Measurements from ENCODE around the gene SLC2A9. TPM values are rescaled to one million over a fixed set of nuclear protein-coding genes. Genes with fewer than 3 reads are reported as not detected.

SLC2A9 gene
- total RNA-seq, 2 donors from 2014 or later = 9.8 to 15.3 TPM

GRCh38 chr4:9867751-9868425, 153.4 kb downstream of the SLC2A9 start:
- DNase-seq (ENCODE audit: low spot score) = no peak
- intact Hi-C loops (cut with DNase I) = no loop called here
- 84% methylated on average over 11 of the region's 11 CpGs for WGBS

GRCh38 chr4:9866931-9867330, 154.4 kb downstream of the SLC2A9 start:
- Histone ChIP-seq H3K36me3 (no peaks in the 10 kb centered on the region), H3K4me1 (replicated peaks) (no peaks in the 10 kb centered on the region), H3K27ac (no peak overlapping the region), H3K9me3 (no peaks in the 10 kb centered on the region), H3K27me3 (replicated peaks; ENCODE audit: insufficient read depth) (no peaks in the 10 kb centered on the region), H3K4me3 (no peak overlapping the region)
- TF ChIP-seq POLR2A (IDR thresholded peaks at IDR 0.05) = no peak
- TF ChIP-seq CTCF (IDR thresholded peaks at IDR 0.05) = no peak
- no peak for TF ChIP-seq POLR2AphosphoS5 (IDR thresholded peaks at IDR 0.05)
- 94% methylated on average over 5 of the region's 5 CpGs for WGBS
- intact Hi-C loops (cut with DNase I) = no loop called here
- no peak for DNase-seq (ENCODE audit: low spot score)

More at GRCh38 chr4:9867751-9868425, 153.4 kb downstream of the SLC2A9 start:
- TF ChIP-seq POLR2A (IDR thresholded peaks at IDR 0.05) (no peak), CTCF (IDR thresholded peaks at IDR 0.05) (no peak), POLR2AphosphoS5 (IDR thresholded peaks at IDR 0.05) (no peak)
- Histone ChIP-seq H3K27me3 (replicated peaks; ENCODE audit: insufficient read depth) (no peaks in the 10 kb centered on the region), H3K9me3 (no peaks in the 10 kb centered on the region), H3K4me1 (replicated peaks) (no peaks in the 10 kb centered on the region), H3K36me3 (no peaks in the 10 kb centered on the region), H3K27ac (no peak overlapping the region), H3K4me3 (no peak overlapping the region)

- intact Hi-C loops (cut with DNase I) = no loop called here
- Histone ChIP-seq H3K36me3 (no peaks in the 10 kb centered on the region), H3K27me3 (replicated peaks; ENCODE audit: insufficient read depth) (no peaks in the 10 kb centered on the region), H3K4me1 (replicated peaks) (no peaks in the 10 kb centered on the region), H3K27ac (no peak overlapping the region), H3K4me3 (no peak overlapping the region), H3K9me3 (no peaks in the 10 kb centered on the region)
- TF ChIP-seq CTCF (IDR thresholded peaks at IDR 0.05) (no peak), POLR2A (IDR thresholded peaks at IDR 0.05) (no peak), POLR2AphosphoS5 (IDR thresholded peaks at IDR 0.05) (no peak)
- no peak for DNase-seq (ENCODE audit: low spot score)
- 95% methylated on average over 3 of the region's 3 CpGs for WGBS
Measured at GRCh38 chr4:9861561-9861960, 159.7 kb downstream of the SLC2A9 start.

- intact Hi-C loops (cut with DNase I) = no loop called here
- no peak overlapping the region for H3K27ac ChIP-seq
- 94% methylated on average over 6 of the region's 6 CpGs for WGBS
- H3K9me3 ChIP-seq = no peaks in the 10 kb centered on the region
- no peaks in the 10 kb centered on the region for H3K27me3 ChIP-seq (replicated peaks; ENCODE audit: insufficient read depth)
- TF ChIP-seq POLR2AphosphoS5 (IDR thresholded peaks at IDR 0.05) (no peak), CTCF (IDR thresholded peaks at IDR 0.05) (no peak), POLR2A (IDR thresholded peaks at IDR 0.05) (no peak)
- no peaks in the 10 kb centered on the region for H3K36me3 ChIP-seq
- no peak overlapping the region for H3K4me3 ChIP-seq
- no peak for DNase-seq (ENCODE audit: low spot score)
- no peaks in the 10 kb centered on the region for H3K4me1 ChIP-seq (replicated peaks)
Measured at GRCh38 chr4:9859810-9860209, 161.5 kb downstream of the SLC2A9 start.

- WGBS = 96% methylated on average over 2 of the region's 2 CpGs
- TF ChIP-seq POLR2A (IDR thresholded peaks at IDR 0.05) = no peak
- TF ChIP-seq POLR2AphosphoS5 (IDR thresholded peaks at IDR 0.05) = no peak
- no peak for TF ChIP-seq CTCF (IDR thresholded peaks at IDR 0.05)
- no peak overlapping the region for H3K4me3 ChIP-seq
- no peak overlapping the region for H3K27ac ChIP-seq
- no peaks in the 10 kb centered on the region for H3K27me3 ChIP-seq (replicated peaks; ENCODE audit: insufficient read depth)
- no peak for DNase-seq (ENCODE audit: low spot score)
- no peaks in the 10 kb centered on the region for H3K9me3 ChIP-seq
- no peaks in the 10 kb centered on the region for H3K4me1 ChIP-seq (replicated peaks)
- intact Hi-C loops (cut with DNase I) = no loop called here
- H3K36me3 ChIP-seq = no peaks in the 10 kb centered on the region
Measured at GRCh38 chr4:9849538-9849920, 171.8 kb downstream of the SLC2A9 start.
